ENCODE data around the gene HMGCS1.

DNA sequence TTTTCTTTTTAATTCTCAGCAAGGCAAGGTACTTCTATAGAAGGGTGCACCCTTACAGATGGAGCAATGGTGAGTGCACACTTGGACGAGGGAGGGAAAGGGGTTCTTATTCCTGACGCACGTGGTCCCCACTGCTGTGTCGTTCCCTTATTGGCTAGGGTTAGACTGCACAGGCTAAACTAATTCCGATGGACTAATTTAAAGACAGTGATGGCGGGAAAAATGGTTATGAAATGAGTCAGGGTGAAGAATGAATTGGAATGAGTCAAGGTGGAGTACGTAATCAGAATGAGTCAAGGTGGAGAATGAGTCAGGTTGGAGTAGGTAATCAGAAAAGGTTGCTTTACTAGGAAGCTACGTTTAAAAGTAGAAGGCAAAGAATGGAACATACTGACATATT lies 2.1 kb upstream of the HMGCS1 start:
- TF ChIP-seq CTCF (IDR thresholded peaks at IDR 0.05) (no peak), POLR2A (IDR thresholded peaks at IDR 0.05) (no peak)
